Forelimb muscle (tissue), 1 donor: Measurements from ENCODE around the gene OGA. TPM values are rescaled to one million over a fixed set of nuclear protein-coding genes. Genes with fewer than 3 reads are reported as not detected.

Experiments
- DNase-seq: peaks from one replicate; pipeline ENCODE4 v3.0.0-alpha.2; 2013; ENCODE audit warnings: low read depth
- polyA plus RNA-seq: library from polyadenylated mRNA; unstranded; fragments of 120-200 nt; gene quantifications from one replicate; pipeline ENCODE4 v1.2.1, GENCODE V29; 2013; ENCODE audit not compliant: insufficient read length

The OGA gene
- polyA plus RNA-seq, 1 donor = 101 TPM

- no peak for DNase-seq
These were observed 17.1 kb upstream of the OGA start for GRCh38 chr10:101835362-101835761.

- no peak for DNase-seq
These were observed 16.1 kb upstream of the OGA start for GRCh38 chr10:101834341-101834740.

- no peak for DNase-seq
These were observed 15.2 kb upstream of the OGA start for GRCh38 chr10:101833466-101833865.

- no peak for DNase-seq
These were observed 14.1 kb upstream of the OGA start for GRCh38 chr10:101832325-101832771.

- no peak for DNase-seq
These were observed 13.0 kb upstream of the OGA start for GRCh38 chr10:101831169-101831811.

GRCh38 chr10:101830322-101831168, 12.3 kb upstream of the OGA start:
- DNase-seq = no peak

- DNase-seq = no peak
These were observed 11.5 kb upstream of the OGA start for GRCh38 chr10:101829561-101830315.

GRCh38 chr10:101828766-101829551, 10.7 kb upstream of the OGA start:
- no peak for DNase-seq

GRCh38 chr10:101827919-101828600, 9.8 kb upstream of the OGA start:
- no peak for DNase-seq

- DNase-seq = no peak
These were observed 8.7 kb upstream of the OGA start for GRCh38 chr10:101826852-101827434.

GRCh38 chr10:101824736-101825135, 6.5 kb upstream of the OGA start:
- no peak for DNase-seq

- DNase-seq = no peak
These were observed 809 bp upstream of the OGA start for GRCh38 chr10:101818872-101819633.

- DNase-seq = no peak
These were observed 716 bp downstream of the OGA start for GRCh38 chr10:101817337-101818118.

- no peak for DNase-seq
These were observed 1.3 kb downstream of the OGA start for GRCh38 chr10:101816913-101817336.

- DNase-seq = no peak
These were observed 1.9 kb downstream of the OGA start for GRCh38 chr10:101816376-101816775.

- no peak for DNase-seq
These were observed 3.7 kb downstream of the OGA start for GRCh38 chr10:101814466-101815071.

GRCh38 chr10:101812606-101813005, 5.6 kb downstream of the OGA start:
- no peak for DNase-seq

GRCh38 chr10:101807158-101807557, 11.1 kb downstream of the OGA start:
- DNase-seq = no peak

GRCh38 chr10:101803511-101803910, 14.7 kb downstream of the OGA start:
- no peak for DNase-seq
